SJSA1 (cell line): ENCODE measurements around the gene CDK9. TPM values are rescaled to one million over a fixed set of nuclear protein-coding genes. Genes with fewer than 3 reads are reported as not detected.
"Not testable (repeated sequence)": the region's sequence is repeated elsewhere in the genome, so short reads cannot be mapped to it uniquely, and the experiment has no call there.

Experiments used
- DNase-seq, 2 experiments: peaks; one replicate each; pipeline ENCODE4 v3.0.0-alpha.2; 2015 to 2020; ENCODE audit warnings: low spot score in 2 of 2, low read depth in 1 of 2
- H3K27ac ChIP-seq: fragments of 250-450 bp; sonication (Bioruptor Pico); 2 replicates; pipeline ENCODE4 v1.5.1; 2020; ENCODE audit warnings: mild to moderate bottlenecking, moderate library complexity
- H3K27me3 ChIP-seq: fragments of 250-450 bp; sonication (Bioruptor Pico); replicated peaks from 2 replicates; pipeline ENCODE4 v1.5.1; 2020; ENCODE audit warnings: mild to moderate bottlenecking, moderate library complexity
- H3K36me3 ChIP-seq: fragments of 250-450 bp; sonication (Bioruptor Pico); 2 replicates; pipeline ENCODE4 v1.5.1; 2020; ENCODE audit warnings: mild to moderate bottlenecking
- H3K4me1 ChIP-seq: fragments of 250-450 bp; sonication (Bioruptor Pico); replicated peaks from 2 replicates; pipeline ENCODE4 v1.6.1; 2021; ENCODE audit warnings: mild to moderate bottlenecking
- H3K4me3 ChIP-seq: fragments of 250-450 bp; sonication (Bioruptor Pico); 2 replicates; pipeline ENCODE4 v1.5.1; 2020; ENCODE audit warnings: mild to moderate bottlenecking
- H3K9me3 ChIP-seq: fragments of 250-450 bp; sonication (Bioruptor Pico); replicated peaks from 2 replicates; pipeline ENCODE4 v1.5.1; 2020; ENCODE audit warnings: mild to moderate bottlenecking
- total RNA-seq: library from RNA; depleted of rRNA; stranded (reverse); fragments of >200 nt; shearing (Covaris generic); gene quantifications from 2 replicates; pipeline ENCODE4 v1.2.3, GENCODE V29; 2014

CDK9 gene
- total RNA-seq, 1 experiment from 2014 or later = 21.4 TPM

GRCh38 chr9:127822108-127822507, 36.3 kb downstream of the CDK9 start:
- no peak for DNase-seq
- Histone ChIP-seq H3K4me1 (no peaks in the 10 kb centered on the region), H3K9me3 (no peaks in the 10 kb centered on the region), H3K27me3 (no peaks in the 10 kb centered on the region), H3K27ac (no peak overlapping the region), H3K4me3 (no peak overlapping the region), H3K36me3 (peaks cover 55% of the 10 kb centered on the region)

- Histone ChIP-seq H3K36me3 (peaks cover 48% of the 10 kb centered on the region), H3K27ac (no peak overlapping the region), H3K9me3 (no peaks in the 10 kb centered on the region), H3K4me1 (no peaks in the 10 kb centered on the region), H3K4me3 (no peak overlapping the region), H3K27me3 (no peaks in the 10 kb centered on the region)
- DNase-seq = no peak
Observed at GRCh38 chr9:127825319-127826051, 39.7 kb downstream of the CDK9 start.

- Histone ChIP-seq H3K27me3 (no peaks in the 10 kb centered on the region), H3K9me3 (no peaks in the 10 kb centered on the region), H3K36me3 (peaks cover 44% of the 10 kb centered on the region), H3K27ac (no peak overlapping the region), H3K4me3 (no peak overlapping the region), H3K4me1 (no peaks in the 10 kb centered on the region)
- DNase-seq = no peak
Observed at GRCh38 chr9:127826253-127826913, 40.5 kb downstream of the CDK9 start.

GRCh38 chr9:127828262-127829031, 42.6 kb downstream of the CDK9 start:
- Histone ChIP-seq H3K4me1 (no peaks in the 10 kb centered on the region), H3K4me3 (no peak overlapping the region), H3K27me3 (no peaks in the 10 kb centered on the region), H3K27ac (no peak overlapping the region), H3K36me3 (peaks cover 47% of the 10 kb centered on the region), H3K9me3 (no peaks in the 10 kb centered on the region)
- no peak for DNase-seq

GRCh38 chr9:127829205-127829906, 43.5 kb downstream of the CDK9 start:
- no peaks in the 10 kb centered on the region for H3K27me3 ChIP-seq
- H3K27ac ChIP-seq = no peak overlapping the region
- H3K4me1 ChIP-seq = no peaks in the 10 kb centered on the region
- H3K9me3 ChIP-seq = no peaks in the 10 kb centered on the region
- no peak for DNase-seq
- H3K4me3 ChIP-seq = no peak overlapping the region
- peaks cover 40% of the 10 kb centered on the region for H3K36me3 ChIP-seq

GRCh38 chr9:127832248-127832647, 46.4 kb downstream of the CDK9 start:
- no peaks in the 10 kb centered on the region for H3K9me3 ChIP-seq
- H3K27ac ChIP-seq = no peak overlapping the region
- peaks cover 22% of the 10 kb centered on the region for H3K36me3 ChIP-seq
- H3K4me1 ChIP-seq = peaks cover 23% of the 10 kb centered on the region
- no peak for DNase-seq
- H3K27me3 ChIP-seq = no peaks in the 10 kb centered on the region
- H3K4me3 ChIP-seq = no peak overlapping the region

GRCh38 chr9:127833555-127833954, 47.7 kb downstream of the CDK9 start:
- Histone ChIP-seq H3K4me1 (peaks cover 36% of the 10 kb centered on the region), H3K27ac (no peak overlapping the region), H3K9me3 (no peaks in the 10 kb centered on the region), H3K4me3 (no peak overlapping the region), H3K27me3 (no peaks in the 10 kb centered on the region), H3K36me3 (peaks cover 16% of the 10 kb centered on the region)
- no peak for DNase-seq

GRCh38 chr9:127835991-127836516, 50.2 kb downstream of the CDK9 start:
- Histone ChIP-seq H3K4me3 (no peak overlapping the region), H3K36me3 (peaks cover 22% of the 10 kb centered on the region), H3K27me3 (no peaks in the 10 kb centered on the region), H3K9me3 (no peaks in the 10 kb centered on the region), H3K27ac (peak overlapping the region; percentile 91), H3K4me1 (peaks cover 44% of the 10 kb centered on the region)
- DNase-seq = peak; percentile 65 to 82

GRCh38 chr9:127836561-127836960, 50.7 kb downstream of the CDK9 start:
- Histone ChIP-seq H3K4me1 (peaks cover 44% of the 10 kb centered on the region), H3K27ac (peak overlapping the region; percentile 91), H3K36me3 (peaks cover 24% of the 10 kb centered on the region)
- not testable (repeated sequence) for H3K27me3 ChIP-seq, H3K4me3 ChIP-seq, DNase-seq, H3K9me3 ChIP-seq

- H3K27ac ChIP-seq = no peak overlapping the region
- no peak overlapping the region for H3K4me3 ChIP-seq
- peaks cover 44% of the 10 kb centered on the region for H3K4me1 ChIP-seq
- DNase-seq = no peak
- H3K36me3 ChIP-seq = peaks cover 27% of the 10 kb centered on the region
- no peaks in the 10 kb centered on the region for H3K27me3 ChIP-seq
- H3K9me3 ChIP-seq = no peaks in the 10 kb centered on the region
Observed at GRCh38 chr9:127837346-127837745, 51.5 kb downstream of the CDK9 start.

GRCh38 chr9:127838375-127839078, 52.7 kb downstream of the CDK9 start:
- H3K9me3 ChIP-seq = no peaks in the 10 kb centered on the region
- H3K4me3 ChIP-seq = no peak overlapping the region
- no peaks in the 10 kb centered on the region for H3K27me3 ChIP-seq
- H3K36me3 ChIP-seq = peaks cover 31% of the 10 kb centered on the region
- peaks cover 44% of the 10 kb centered on the region for H3K4me1 ChIP-seq
- H3K27ac ChIP-seq = peak overlapping the region; percentile 79
- DNase-seq = peak; percentile 62 to 92
